NK-92 (cell line): ENCODE results near the gene FIZ1.

ENCODE experiments used
- DNase-seq: peaks from one replicate; lab custom pipeline; 2025; ENCODE audit not compliant: unreplicated experiment; lab: John Stamatoyannopoulos, UW

FIZ1 gene

GRCh38 chr19:55636723-55637122, 37.4 kb upstream of the FIZ1 start:
- no peak for DNase-seq

GRCh38 chr19:55635856-55636440, 36.6 kb upstream of the FIZ1 start:
- no peak for DNase-seq

DNA sequence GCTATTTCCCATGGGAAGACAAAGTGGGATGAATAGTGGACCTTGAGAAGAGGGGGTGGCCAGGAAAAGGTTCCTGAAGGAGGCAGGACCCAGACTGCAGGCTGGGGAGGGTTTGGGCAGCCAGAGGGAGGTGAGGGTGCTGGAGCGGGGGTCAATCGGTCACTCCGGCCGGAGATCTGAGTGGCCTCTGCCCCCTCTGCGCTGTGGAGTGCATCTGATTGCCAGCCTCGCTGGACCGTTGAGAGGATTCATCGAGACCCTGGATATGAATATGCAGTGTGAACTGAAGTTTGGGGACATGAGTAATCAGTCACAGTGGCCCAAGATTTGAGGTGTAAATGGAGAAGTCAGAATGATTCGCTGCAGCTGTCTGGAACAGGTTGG, 36.0 kb upstream of the FIZ1 start:
- no peak for DNase-seq

- no peak for DNase-seq
Measured at GRCh38 chr19:55633861-55634260, 34.5 kb upstream of the FIZ1 start.

- DNase-seq = no peak
Measured at GRCh38 chr19:55632463-55632834, 33.1 kb upstream of the FIZ1 start.

DNA sequence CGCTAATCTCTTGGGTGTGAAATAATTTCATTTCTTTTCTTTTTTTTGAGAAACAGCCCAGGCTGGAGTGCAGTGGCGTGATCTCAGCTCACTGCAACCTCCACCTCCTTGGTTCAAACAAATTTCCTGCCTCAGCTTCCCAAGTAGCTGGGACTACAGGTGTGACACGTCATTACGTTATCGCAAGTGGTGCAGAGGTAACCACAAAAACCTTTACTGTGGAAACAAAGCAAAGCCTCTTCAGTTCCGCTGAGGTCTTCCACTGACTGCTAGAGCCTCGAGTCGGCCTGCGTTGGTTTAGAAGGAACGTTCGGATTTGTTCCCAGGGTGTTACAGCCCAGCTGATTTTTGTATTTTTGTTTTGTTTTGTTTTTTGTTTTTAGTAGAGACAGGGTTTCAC, 27.0 kb upstream of the FIZ1 start:
- DNase-seq = no peak

DNA sequence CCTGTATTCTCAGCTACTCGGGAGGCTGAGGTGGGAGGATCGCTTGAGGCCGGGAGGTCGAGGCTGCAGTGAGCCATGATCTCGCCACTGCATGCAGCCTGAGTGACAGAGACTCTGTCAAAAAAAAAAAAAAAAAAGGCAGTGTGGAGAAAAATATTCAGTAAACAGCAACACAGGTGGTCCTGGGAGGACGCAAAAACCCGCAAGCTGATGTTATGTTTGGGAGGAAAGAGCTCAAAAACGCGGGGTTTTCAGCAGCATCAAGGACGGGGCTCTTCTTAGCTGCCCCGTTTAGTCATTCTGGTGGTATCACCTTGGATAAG, 25.6 kb upstream of the FIZ1 start:
- DNase-seq = no peak

DNA sequence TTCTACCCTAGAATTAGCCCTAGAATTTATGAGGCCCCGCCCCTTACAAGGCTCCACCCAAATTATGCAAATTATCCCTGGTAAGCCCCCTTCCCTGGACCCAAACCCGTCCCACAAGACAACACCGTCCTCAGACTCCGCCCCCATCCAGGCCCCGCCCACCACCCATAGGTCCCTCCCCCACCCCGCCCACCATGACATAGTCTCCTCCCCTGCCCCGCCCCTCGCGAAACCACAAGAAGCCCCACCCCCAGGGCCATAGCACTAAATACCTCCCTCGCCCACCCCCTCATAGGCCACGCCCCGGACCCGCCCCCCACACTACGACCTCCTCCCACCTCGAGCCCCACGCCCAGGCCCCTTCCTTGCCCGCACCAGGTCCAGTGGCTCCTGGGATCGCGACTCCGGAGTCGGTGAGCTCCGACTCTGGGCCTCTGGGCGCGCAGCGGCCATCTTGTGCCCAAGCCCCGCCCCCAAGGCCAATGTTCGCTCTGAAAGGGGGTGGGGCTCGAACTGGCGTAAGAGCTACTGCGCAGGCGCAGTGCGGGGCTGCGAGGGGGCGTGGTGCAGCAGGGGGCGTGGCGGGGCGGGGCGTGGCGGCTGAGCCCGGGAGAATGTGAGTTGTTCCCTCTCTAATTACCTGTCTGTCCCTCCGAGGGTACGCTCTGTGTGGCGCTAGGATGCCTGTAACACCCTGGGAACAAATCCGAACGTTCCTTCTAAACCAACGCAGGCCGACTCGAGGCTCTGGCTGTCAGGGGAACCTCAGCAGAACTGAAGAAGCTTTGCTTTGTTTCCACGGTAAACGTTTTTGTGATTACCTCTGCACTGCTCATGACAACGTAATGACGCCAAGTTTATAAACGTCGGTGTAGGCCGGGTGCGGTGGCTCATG, 25.0 kb upstream of the FIZ1 start, which contains the start of gene ZNF784:
ZNF784 (minus strand) TSS at position 458 of the 895 bp plus-strand sequence; CDS start at position 453, 5 bp downstream.
- peak; percentile 62 for DNase-seq

DNA sequence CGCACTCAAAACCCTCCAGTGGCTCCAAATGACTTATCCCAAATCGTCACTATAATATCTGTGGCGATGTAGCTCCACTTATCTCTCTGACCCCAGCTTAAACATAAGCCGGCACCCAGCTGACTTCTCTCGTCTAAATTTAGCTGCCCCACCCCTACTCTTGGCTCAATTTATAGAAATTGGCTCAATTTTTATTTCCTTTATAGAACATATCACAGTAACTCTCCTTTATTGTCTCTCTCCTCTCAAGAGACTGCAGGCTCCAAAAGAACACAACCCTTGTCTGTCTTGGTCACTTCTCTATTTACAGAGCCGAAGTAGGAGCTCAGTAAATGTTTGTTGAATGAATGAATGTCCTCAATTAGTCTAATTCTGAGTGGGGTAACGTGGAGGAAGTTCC, 24.2 kb upstream of the FIZ1 start:
- no peak for DNase-seq

- DNase-seq = no peak
Measured at GRCh38 chr19:55623130-55623529, 23.8 kb upstream of the FIZ1 start.

- DNase-seq = no peak
Measured at GRCh38 chr19:55622242-55622969, 23.1 kb upstream of the FIZ1 start.

DNA sequence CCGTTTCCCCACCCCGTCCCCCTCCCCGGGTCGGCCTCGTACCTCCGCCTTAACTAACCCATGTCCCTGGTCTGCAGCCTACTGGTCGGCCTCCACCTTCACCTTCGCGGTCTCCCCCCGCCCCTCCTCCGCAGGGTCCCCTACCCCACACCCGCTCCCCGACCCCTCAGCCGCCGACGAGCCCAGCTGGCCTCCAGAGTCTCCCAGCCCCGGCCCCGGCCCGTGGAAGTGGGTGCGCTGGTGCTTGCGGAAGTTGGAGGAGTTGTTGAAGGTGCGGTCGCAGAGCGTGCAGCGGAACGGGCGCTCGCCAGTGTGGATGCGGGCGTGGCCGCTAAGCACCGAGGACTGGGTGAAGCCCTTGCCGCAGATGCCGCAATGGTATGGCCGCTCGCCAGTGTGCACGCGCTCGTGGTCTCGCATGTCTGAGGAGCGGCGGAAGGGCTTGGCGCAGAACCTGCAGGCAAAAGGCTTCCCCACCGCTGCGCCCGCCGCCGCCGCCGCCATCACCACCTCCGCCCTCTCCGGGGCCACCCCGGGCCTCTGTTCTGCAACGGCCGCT, 22.4 kb upstream of the FIZ1 start:
- no peak for DNase-seq

DNA sequence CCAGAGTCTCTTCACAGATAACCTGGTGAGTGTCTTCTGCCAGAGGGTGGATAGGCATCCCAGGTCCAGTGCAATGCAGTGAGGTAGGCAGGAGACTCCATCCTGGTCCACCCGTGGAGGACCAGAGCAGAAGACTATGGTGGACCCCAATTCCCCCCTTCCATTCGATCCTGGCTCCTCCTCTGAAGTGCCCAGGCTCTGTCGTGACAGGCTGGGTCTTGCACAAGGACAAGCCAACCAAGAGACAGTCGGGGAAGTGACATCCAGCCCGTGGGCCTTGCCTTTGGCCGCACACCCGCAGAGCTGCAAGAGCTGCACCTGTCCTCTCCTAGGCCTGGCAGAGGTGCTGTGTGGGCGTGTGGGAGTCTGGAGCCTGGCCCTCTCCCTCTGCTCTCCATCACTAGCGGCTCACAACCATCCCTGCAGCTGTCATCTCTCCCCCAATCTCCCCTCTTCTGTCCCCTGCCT, 21.9 kb upstream of the FIZ1 start:
- no peak for DNase-seq

- no peak for DNase-seq
Measured at GRCh38 chr19:55620410-55621204, 21.3 kb upstream of the FIZ1 start.

GRCh38 chr19:55619286-55619685, 20.0 kb upstream of the FIZ1 start:
- no peak for DNase-seq

- no peak for DNase-seq
Measured at GRCh38 chr19:55618426-55618825, 19.1 kb upstream of the FIZ1 start.

- no peak for DNase-seq
Measured at GRCh38 chr19:55617426-55617825, 18.1 kb upstream of the FIZ1 start.

DNA sequence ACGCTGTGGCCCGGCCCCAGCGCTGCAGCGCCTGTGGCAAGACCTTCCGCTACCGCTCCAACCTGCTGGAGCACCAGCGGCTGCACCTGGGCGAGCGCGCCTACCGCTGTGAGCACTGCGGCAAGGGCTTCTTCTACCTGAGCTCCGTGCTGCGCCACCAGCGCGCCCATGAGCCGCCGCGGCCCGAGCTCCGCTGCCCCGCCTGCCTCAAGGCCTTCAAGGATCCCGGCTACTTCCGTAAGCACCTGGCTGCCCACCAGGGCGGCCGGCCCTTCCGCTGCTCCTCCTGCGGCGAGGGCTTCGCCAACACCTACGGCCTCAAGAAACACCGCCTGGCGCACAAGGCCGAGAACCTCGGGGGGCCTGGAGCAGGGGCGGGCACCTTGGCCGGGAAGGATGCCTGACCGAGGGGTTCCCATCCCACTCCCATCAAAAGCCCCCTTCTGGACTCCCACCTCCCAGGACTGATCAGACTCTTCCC, 17.1 kb upstream of the FIZ1 start:
- DNase-seq = no peak

GRCh38 chr19:55615543-55616394, 16.5 kb upstream of the FIZ1 start:
- no peak for DNase-seq
